ENCODE data around the gene ZBTB25.

DNA sequence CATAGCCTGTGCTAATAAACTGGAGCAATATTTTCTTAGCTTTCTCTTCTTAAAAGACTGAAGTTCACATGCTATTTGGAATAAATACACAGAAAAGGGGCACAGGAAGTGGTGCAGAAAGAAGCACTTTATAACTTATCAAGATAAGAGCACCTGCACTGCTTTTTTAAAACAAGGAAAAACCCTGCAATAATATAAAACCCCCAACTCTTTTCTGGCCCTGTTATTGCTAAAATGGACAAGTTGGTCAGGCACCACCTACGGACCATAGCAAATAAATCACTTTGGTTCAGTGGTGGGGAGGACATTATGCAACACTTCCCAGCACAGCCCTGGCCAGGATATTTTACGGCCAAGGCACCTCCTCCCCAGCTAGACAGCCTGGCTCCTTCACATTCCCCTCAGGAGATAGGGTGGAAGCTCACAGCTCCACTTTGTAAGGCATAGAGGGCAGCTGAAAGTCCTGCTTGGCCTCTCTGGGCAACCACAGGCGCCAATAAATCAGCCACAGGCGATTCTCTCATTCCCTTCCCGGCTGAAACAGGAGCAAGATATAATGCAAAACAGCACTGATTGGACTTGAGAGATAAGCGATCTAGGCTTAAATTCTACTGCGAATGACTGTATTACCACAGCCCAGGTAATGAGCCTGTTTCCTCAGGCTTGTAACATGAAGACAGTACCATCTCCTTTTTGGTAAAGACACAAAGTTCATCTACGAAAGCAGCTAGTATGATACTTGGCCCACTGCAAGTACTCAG is 2.0 kb downstream of the ZBTB25 start:
- TF ChIP-seq CTCF (IDR thresholded peaks at IDR 0.05) = no peak
- no peak for TF ChIP-seq POLR2A (IDR thresholded peaks at IDR 0.05)

Data from tibial nerve (tissue), 3 donors.